Measurements from ENCODE around the gene SLC26A8.

GRCh38 chr6:35977308-35977707 is 47.1 kb downstream of the SLC26A8 start:
- TF ChIP-seq EZH2 (IDR thresholded peaks at IDR 0.05; ENCODE audit: borderline replicate concordance, low read length) = no peak
- TF ChIP-seq CTCF (conservative IDR thresholded peaks at IDR 0.05 in 1 of 2, IDR thresholded peaks at IDR 0.05 in 1 of 2; ENCODE audit: extremely low read depth in 1 of 2, insufficient read depth in 1 of 2, low read depth in 1 of 2, low read length in 2 of 2) = no peak
